GM12864 (cell line): ENCODE measurements around the gene CILP.
A peak's percentile ranks its signal among the peaks of the same experiment; 100 is the strongest.
"Not testable (repeated sequence)": the region's sequence is repeated elsewhere in the genome, so short reads cannot be mapped to it uniquely, and the experiment has no call there.

Source experiments
- DNase-seq: peaks from one replicate; pipeline ENCODE4 v3.0.0-alpha.2; 2011; ENCODE audit warnings: low read depth
- H3K4me3 ChIP-seq: 2 replicates; pipeline ENCODE4 v1.5.1; 2011; ENCODE audit warnings: mild to moderate bottlenecking, low read depth, low read length, control low read depth
- CTCF ChIP-seq: IDR thresholded peaks from 2 replicates; pipeline ENCODE4 v1.5.1; 2011; ENCODE audit warnings: low read depth, mild to moderate bottlenecking, moderate library complexity, low read length, control low read depth, inconsistent platforms; ENCODE audit errors: missing control alignments

Gene CILP

GRCh38 chr15:65195548-65195923 lies 15.7 kb downstream of the CILP start:
- no peak for TF ChIP-seq CTCF
- H3K4me3 ChIP-seq, result no peak overlapping the region
- no peak for DNase-seq

- DNase-seq, result no peak
- TF ChIP-seq CTCF, result no peak
- no peak overlapping the region for H3K4me3 ChIP-seq
These were observed 16.3 kb downstream of the CILP start for GRCh38 chr15:65194826-65195547.

DNA sequence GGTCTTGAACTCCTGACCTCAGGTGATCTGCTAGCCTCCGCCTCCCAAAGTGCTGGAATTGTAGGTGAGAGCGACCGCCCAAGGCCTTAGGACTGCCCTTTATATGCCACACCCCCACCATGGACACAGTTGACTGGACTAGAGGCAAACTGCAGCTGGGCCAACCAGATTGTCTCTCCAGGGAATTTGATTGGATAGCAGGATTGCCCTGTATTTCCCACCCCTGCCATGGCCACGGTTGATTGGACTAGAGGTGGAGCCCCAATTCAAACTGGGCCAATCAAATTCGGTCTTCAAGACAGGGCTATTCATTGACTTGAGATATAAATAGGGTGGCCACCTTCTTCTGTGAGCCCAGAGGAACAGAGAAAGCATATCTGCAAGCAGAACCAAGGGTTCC lies 19.3 kb downstream of the CILP start:
- H3K4me3 ChIP-seq, result no peak overlapping the region
- TF ChIP-seq CTCF, result no peak
- DNase-seq, result no peak

- H3K4me3 ChIP-seq, result no peak overlapping the region
- TF ChIP-seq CTCF, result peak; percentile 62
- DNase-seq, result no peak
These were observed 22.1 kb downstream of the CILP start for GRCh38 chr15:65189102-65189740.

- not testable (repeated sequence) for DNase-seq, H3K4me3 ChIP-seq
These were observed 22.8 kb downstream of the CILP start for GRCh38 chr15:65188472-65188871.

DNA sequence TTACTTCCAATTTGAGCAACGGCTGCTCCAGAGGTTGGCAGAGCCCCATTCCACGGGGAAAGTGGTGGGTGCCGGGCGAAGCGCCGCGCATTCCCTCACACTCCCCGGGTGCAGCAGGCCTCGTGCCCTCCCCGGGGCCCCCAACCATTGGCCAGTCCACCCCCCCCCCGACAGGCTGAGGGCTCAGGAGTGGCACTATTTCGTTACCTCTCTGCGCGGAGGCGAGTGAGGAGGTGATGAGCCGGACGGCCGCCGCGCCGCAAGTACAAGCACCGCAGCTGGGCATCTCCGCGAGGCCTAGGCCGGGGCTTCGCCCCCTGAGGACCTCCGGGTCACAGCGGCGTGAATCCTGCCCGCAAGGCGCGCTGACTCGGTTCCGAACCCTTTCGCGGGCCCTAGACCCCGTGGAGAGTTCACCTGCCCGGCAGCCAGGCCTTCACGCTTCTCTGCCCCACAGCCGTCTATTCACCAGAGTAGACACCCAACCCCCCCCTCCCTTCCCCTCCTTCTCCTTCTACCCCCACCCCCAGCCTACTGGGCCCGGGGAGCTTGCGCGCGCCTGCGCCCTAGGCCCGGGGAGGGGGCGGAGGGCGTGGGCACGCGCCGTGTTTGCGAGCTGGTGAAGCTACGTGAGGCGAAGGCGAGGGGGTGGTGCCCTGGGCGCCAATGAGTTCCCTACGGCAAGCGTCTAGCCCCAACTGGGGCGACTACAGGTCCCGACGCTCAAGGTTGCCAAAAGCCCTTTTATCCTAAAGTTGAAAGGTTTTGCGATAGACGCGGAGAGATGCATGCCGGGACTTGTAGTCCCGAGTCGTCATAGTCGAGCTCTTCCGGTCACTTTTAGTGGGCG lies 26.2 kb downstream of the CILP start, which contains the start of gene CLPX:
CLPX (minus strand) TSS at position 475 of the 850 bp plus-strand sequence; CDS start at position 286, 189 bp downstream.
- TF ChIP-seq CTCF, result no peak
- peak within 1 kb of the TSS; percentile 65 for H3K4me3 ChIP-seq
- DNase-seq, result peak; percentile 91

DNA sequence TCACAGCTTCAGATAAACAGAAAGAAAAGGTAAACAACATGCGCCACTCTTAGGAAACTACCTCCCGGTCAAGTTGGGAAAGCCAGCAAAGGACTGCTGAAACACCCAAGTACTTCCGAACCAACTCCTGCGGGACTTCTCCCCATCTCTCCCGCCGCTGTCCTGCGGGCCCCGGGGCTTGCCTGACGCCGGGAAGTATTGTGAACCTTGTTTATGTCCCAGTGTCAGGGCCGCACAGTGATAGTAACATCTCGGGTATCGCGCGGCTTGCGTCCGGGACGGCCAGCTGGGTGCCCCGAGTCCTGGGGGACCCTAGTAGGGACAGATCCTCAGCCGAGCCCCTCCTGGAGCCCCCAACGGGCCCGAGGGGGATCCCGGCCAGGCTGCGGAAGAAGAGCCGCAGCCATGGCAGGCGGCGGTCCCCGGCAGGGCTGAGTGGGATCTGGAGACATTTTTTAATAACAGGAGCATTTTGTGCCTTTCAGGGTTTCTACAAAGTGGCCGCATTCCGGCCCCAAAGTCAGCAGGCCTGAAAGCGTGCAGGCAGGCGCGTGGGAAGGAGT lies 26.9 kb downstream of the CILP start:
- peak overlapping the region; percentile 65 for H3K4me3 ChIP-seq
- no peak for DNase-seq
- no peak for TF ChIP-seq CTCF
